Parathyroid adenoma (tissue), 2 donors: ENCODE results near the gene DNMT3A.
A peak's percentile ranks its signal among the peaks of the same experiment; 100 is the strongest.

Experiments used
- H2AFZ ChIP-seq: fragments of 300-600 bp; sonication (generic); one replicate; pipeline ENCODE4 v1.7.0; 2017; ENCODE audit warnings: antibody characterized with exemption, mild to moderate bottlenecking
- H3K27ac ChIP-seq: fragments of 300-600 bp; sonication (generic); one replicate; pipeline ENCODE4 v1.7.0; 2017
- H3K27me3 ChIP-seq: fragments of 300-600 bp; sonication (generic); one replicate; pipeline ENCODE4 v1.7.0; 2017; ENCODE audit warnings: low read length; ENCODE audit not compliant: control insufficient read depth, insufficient read depth
- H3K36me3 ChIP-seq: fragments of 300-600 bp; sonication (generic); one replicate; pipeline ENCODE4 v1.7.0; 2017; ENCODE audit warnings: low read length; ENCODE audit not compliant: control insufficient read depth, insufficient read depth
- H3K4me1 ChIP-seq: fragments of 300-600 bp; sonication (generic); one replicate; pipeline ENCODE4 v1.7.0; 2017; ENCODE audit warnings: control low read depth
- H3K4me2 ChIP-seq: fragments of 300-600 bp; sonication (generic); one replicate; pipeline ENCODE4 v1.7.0; 2017; ENCODE audit warnings: low read length
- H3K4me3 ChIP-seq: fragments of 300-600 bp; sonication (generic); one replicate; pipeline ENCODE4 v1.7.0; 2017; ENCODE audit warnings: low read depth, low read length
- H3K79me2 ChIP-seq: fragments of 300-600 bp; sonication (generic); one replicate; pipeline ENCODE4 v1.7.0; 2017; ENCODE audit warnings: control low read depth
- H3K9ac ChIP-seq: fragments of 300-600 bp; sonication (generic); one replicate; pipeline ENCODE4 v1.7.0; 2017; ENCODE audit warnings: mild to moderate bottlenecking
- H3K9me3 ChIP-seq: fragments of 300-600 bp; sonication (generic); one replicate; pipeline ENCODE4 v1.7.0; 2017; ENCODE audit warnings: low read length; ENCODE audit not compliant: control insufficient read depth
- TF ChIP-seq, protein P1 (sequence below): fragments of 300-600 bp; sonication (generic); IDR thresholded peaks from one replicate; pipeline ENCODE4 v1.7.0; 2017; ENCODE audit warnings: antibody characterized with exemption, mild to moderate bottlenecking
- donor health status: primary hyperparathyroidism.

The DNMT3A gene

DNA sequence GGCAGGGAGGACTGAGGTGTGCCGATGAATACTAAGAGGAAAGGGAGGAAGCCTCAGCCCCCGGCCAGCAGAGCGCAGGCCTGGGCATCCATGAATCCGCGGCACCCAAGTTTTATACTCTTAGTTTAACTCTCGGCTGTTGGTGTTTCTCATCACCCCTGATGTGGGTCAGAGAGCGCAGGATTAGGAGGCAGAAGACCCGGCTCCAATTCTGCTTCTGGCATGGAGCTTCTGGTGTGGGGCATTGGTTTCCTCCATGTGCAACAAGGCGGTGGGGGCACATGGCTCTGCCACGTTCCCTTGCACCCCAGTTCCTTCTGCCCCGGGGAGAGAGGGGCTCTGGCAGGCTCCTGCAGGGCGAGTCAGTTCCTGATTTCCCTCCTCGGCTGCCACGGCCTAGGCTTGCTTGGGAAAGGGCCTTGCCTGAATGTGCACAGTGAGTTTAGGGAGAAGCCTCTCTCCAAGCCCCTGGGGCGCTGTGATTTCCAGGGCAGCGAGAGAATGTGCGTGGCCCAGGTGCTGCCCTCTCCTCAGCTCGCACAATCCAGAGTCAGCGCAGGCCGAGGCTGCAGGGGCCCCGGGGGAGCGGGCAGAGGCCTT lies 36.2 kb upstream of the DNMT3A start:
- no peak overlapping the region for H2AFZ ChIP-seq
- no peak overlapping the region for H3K4me2 ChIP-seq
- no peaks in the 10 kb centered on the region for H3K9me3 ChIP-seq
- H3K9ac ChIP-seq: no peak overlapping the region
- H3K79me2 ChIP-seq: no peaks in the 10 kb centered on the region
- no peaks in the 10 kb centered on the region for H3K27me3 ChIP-seq
- H3K36me3 ChIP-seq: no peaks in the 10 kb centered on the region
- no peak overlapping the region for H3K27ac ChIP-seq
- H3K4me1 ChIP-seq: peaks cover 8% of the 10 kb centered on the region
- TF ChIP-seq, protein P1, sequence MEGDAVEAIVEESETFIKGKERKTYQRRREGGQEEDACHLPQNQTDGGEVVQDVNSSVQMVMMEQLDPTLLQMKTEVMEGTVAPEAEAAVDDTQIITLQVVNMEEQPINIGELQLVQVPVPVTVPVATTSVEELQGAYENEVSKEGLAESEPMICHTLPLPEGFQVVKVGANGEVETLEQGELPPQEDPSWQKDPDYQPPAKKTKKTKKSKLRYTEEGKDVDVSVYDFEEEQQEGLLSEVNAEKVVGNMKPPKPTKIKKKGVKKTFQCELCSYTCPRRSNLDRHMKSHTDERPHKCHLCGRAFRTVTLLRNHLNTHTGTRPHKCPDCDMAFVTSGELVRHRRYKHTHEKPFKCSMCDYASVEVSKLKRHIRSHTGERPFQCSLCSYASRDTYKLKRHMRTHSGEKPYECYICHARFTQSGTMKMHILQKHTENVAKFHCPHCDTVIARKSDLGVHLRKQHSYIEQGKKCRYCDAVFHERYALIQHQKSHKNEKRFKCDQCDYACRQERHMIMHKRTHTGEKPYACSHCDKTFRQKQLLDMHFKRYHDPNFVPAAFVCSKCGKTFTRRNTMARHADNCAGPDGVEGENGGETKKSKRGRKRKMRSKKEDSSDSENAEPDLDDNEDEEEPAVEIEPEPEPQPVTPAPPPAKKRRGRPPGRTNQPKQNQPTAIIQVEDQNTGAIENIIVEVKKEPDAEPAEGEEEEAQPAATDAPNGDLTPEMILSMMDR: no peak
- H3K4me3 ChIP-seq: no peak overlapping the region

DNA sequence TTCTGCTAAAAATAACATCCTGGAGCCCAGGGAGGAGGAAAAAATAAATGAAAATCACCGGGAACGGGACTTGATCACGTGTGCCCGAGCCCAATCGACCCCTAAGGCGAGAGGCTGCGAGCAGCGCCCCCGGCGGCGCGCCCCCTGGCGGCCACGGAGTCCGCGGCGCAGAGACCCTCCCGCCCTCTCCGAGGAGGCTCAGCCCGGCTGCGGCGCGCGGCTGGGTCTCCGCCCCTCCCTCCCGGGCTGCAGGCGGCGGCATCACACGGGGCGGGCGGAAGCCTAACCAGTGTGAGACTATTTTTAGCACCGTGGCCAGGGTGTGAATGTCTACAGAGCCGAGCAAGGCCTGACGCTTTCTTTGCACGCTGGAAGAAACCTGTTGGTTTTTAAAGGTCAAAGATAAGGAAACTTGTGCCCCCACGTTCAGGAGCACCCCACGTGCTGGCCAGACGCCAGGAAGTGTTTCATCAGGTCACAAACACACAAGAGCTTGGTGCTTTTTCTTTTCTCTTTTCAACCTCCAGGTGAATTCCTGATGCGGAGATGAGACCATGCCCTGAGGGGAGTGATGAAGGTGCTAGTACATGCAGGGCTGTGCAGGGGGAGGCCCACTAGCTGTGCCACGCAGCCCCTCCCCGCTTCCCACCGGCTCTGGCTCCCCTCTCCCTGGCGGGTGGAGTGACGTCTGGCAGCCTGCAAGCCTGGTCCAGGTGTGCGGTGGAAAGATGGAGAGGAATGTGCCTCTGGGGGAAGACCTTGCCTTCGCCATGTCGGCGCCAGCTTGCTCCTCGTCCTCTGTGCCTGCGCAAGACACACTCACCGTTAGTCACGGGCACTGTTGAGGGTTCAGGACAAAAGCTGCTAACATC lies 35.3 kb upstream of the DNMT3A start:
- H3K9ac ChIP-seq: no peak overlapping the region
- H3K27ac ChIP-seq: no peak overlapping the region
- no peak overlapping the region for H3K4me3 ChIP-seq

GRCh38 chr2:25375989-25376545 lies 34.3 kb upstream of the DNMT3A start:
- H3K9ac ChIP-seq: no peak overlapping the region
- TF ChIP-seq, protein P1: no peak
- no peaks in the 10 kb centered on the region for H3K9me3 ChIP-seq
- no peak overlapping the region for H2AFZ ChIP-seq
- H3K27me3 ChIP-seq: no peaks in the 10 kb centered on the region
- H3K79me2 ChIP-seq: no peaks in the 10 kb centered on the region
- peak overlapping the region; percentile 20 for H3K4me2 ChIP-seq
- no peak overlapping the region for H3K27ac ChIP-seq
- H3K36me3 ChIP-seq: no peaks in the 10 kb centered on the region
- H3K4me1 ChIP-seq: peaks cover 8% of the 10 kb centered on the region
- no peak overlapping the region for H3K4me3 ChIP-seq

More for the DNA sequence above, 35.3 kb upstream of the DNMT3A start:
- TF ChIP-seq, protein P1: peak; percentile 97
- peaks cover 8% of the 10 kb centered on the region for H3K4me1 ChIP-seq
- no peaks in the 10 kb centered on the region for H3K27me3 ChIP-seq
- peak overlapping the region; percentile 28 for H2AFZ ChIP-seq
- no peaks in the 10 kb centered on the region for H3K36me3 ChIP-seq
- H3K4me2 ChIP-seq: peak overlapping the region; percentile 20
- no peaks in the 10 kb centered on the region for H3K9me3 ChIP-seq
- H3K79me2 ChIP-seq: no peaks in the 10 kb centered on the region

GRCh38 chr2:25375371-25375988 lies 33.8 kb upstream of the DNMT3A start:
- Histone ChIP-seq H3K36me3 (no peaks in the 10 kb centered on the region), H3K4me2 (no peak overlapping the region), H2AFZ (no peak overlapping the region), H3K4me3 (no peak overlapping the region), H3K9ac (no peak overlapping the region), H3K27me3 (no peaks in the 10 kb centered on the region), H3K9me3 (no peaks in the 10 kb centered on the region), H3K27ac (no peak overlapping the region), H3K4me1 (peaks cover 8% of the 10 kb centered on the region), H3K79me2 (no peaks in the 10 kb centered on the region)
- TF ChIP-seq, protein P1: no peak
